Measurements from ENCODE around the gene CIB2. TPM values are rescaled to one million over a fixed set of nuclear protein-coding genes. Genes with fewer than 3 reads are reported as not detected.

Gene CIB2
- polyA plus RNA-seq, 1 donor from 2014 or later, result 32.4 TPM

DNA sequence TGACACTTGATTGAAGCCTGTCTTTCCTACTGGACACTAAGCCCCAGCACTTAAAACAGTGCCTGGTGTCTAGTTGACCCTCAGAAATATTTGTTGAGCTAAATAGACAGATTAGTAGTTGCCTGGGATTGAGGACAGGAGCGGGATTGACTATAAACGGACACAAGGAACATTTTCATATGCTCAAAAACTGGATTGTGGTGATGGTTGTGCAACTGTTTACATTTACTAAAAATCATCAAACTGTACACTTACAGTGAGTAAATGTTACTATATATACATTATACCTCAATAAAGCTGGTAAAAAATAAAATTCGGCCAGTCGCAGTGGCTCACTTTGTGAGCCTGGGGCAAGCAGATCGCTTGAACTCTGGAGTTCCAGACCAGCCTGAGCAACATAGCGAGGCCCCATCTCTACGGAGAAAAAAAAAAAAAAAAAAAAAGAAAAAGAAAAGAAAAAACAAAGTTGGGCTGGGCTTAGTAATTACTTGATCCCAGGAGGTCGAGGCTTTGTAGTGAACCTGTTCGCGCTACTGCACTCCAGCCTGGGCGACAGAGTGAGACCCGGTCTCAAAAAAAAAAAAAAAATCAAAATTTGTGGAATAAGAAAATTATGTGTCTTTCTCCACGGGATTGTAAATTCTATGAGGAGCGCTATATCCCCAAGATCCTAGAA lies 17.3 kb upstream of the CIB2 start:
- Histone ChIP-seq H3K27ac (ENCODE audit: low read length) (peak overlapping the region; percentile 63), H3K79me2 (replicated peaks; ENCODE audit: insufficient read depth, low read length) (peaks cover 14% of the 10 kb centered on the region), H3K36me3 (ENCODE audit: insufficient read depth, low read length) (no peaks in the 10 kb centered on the region), H4K20me1 (ENCODE audit: insufficient read depth) (no peaks in the 10 kb centered on the region), H3F3A (ENCODE audit: insufficient read depth, low read length, poor library complexity, severe bottlenecking) (no peaks in the 10 kb centered on the region), H3K9me3 (ENCODE audit: low read length) (no peaks in the 10 kb centered on the region), H3K27me3 (ENCODE audit: insufficient read depth, low read depth, low read length) (no peaks in the 10 kb centered on the region), H2AFZ (ENCODE audit: low read depth, low read length) (peak overlapping the region; percentile 88), H3K9me2 (ENCODE audit: insufficient read depth, low read length) (no peaks in the 10 kb centered on the region), H3K9ac (ENCODE audit: low read length) (peak overlapping the region; percentile 59), H3K4me2 (ENCODE audit: low read length) (peak overlapping the region; percentile 16), H3K4me3 (ENCODE audit: low read length) (peak overlapping the region; percentile 95)
- TF ChIP-seq MXI1 (conservative IDR thresholded peaks at IDR 0.05; ENCODE audit: poor library complexity, severe bottlenecking) (no peak), RAD21 (conservative IDR thresholded peaks at IDR 0.05) (no peak), TAF1 (IDR thresholded peaks at IDR 0.05; ENCODE audit: low read depth) (no peak), POLR2AphosphoS5 (IDR thresholded peaks at IDR 0.05) (no peak), SMC3 (conservative IDR thresholded peaks at IDR 0.05; ENCODE audit: poor library complexity) (no peak), EZH2 (IDR thresholded peaks at IDR 0.05; ENCODE audit: borderline replicate concordance, insufficient read depth, low read length, poor library complexity, severe bottlenecking) (no peak), EP300 (conservative IDR thresholded peaks at IDR 0.05; ENCODE audit: poor library complexity, severe bottlenecking) (no peak)
- TF ChIP-seq, protein P1, sequence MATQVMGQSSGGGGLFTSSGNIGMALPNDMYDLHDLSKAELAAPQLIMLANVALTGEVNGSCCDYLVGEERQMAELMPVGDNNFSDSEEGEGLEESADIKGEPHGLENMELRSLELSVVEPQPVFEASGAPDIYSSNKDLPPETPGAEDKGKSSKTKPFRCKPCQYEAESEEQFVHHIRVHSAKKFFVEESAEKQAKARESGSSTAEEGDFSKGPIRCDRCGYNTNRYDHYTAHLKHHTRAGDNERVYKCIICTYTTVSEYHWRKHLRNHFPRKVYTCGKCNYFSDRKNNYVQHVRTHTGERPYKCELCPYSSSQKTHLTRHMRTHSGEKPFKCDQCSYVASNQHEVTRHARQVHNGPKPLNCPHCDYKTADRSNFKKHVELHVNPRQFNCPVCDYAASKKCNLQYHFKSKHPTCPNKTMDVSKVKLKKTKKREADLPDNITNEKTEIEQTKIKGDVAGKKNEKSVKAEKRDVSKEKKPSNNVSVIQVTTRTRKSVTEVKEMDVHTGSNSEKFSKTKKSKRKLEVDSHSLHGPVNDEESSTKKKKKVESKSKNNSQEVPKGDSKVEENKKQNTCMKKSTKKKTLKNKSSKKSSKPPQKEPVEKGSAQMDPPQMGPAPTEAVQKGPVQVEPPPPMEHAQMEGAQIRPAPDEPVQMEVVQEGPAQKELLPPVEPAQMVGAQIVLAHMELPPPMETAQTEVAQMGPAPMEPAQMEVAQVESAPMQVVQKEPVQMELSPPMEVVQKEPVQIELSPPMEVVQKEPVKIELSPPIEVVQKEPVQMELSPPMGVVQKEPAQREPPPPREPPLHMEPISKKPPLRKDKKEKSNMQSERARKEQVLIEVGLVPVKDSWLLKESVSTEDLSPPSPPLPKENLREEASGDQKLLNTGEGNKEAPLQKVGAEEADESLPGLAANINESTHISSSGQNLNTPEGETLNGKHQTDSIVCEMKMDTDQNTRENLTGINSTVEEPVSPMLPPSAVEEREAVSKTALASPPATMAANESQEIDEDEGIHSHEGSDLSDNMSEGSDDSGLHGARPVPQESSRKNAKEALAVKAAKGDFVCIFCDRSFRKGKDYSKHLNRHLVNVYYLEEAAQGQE (IDR thresholded peaks at IDR 0.05; ENCODE audit: borderline replicate concordance), result no peak
- TF ChIP-seq, protein P2, sequence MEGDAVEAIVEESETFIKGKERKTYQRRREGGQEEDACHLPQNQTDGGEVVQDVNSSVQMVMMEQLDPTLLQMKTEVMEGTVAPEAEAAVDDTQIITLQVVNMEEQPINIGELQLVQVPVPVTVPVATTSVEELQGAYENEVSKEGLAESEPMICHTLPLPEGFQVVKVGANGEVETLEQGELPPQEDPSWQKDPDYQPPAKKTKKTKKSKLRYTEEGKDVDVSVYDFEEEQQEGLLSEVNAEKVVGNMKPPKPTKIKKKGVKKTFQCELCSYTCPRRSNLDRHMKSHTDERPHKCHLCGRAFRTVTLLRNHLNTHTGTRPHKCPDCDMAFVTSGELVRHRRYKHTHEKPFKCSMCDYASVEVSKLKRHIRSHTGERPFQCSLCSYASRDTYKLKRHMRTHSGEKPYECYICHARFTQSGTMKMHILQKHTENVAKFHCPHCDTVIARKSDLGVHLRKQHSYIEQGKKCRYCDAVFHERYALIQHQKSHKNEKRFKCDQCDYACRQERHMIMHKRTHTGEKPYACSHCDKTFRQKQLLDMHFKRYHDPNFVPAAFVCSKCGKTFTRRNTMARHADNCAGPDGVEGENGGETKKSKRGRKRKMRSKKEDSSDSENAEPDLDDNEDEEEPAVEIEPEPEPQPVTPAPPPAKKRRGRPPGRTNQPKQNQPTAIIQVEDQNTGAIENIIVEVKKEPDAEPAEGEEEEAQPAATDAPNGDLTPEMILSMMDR (IDR thresholded peaks at IDR 0.05; ENCODE audit: poor library complexity, severe bottlenecking), result no peak

DNA sequence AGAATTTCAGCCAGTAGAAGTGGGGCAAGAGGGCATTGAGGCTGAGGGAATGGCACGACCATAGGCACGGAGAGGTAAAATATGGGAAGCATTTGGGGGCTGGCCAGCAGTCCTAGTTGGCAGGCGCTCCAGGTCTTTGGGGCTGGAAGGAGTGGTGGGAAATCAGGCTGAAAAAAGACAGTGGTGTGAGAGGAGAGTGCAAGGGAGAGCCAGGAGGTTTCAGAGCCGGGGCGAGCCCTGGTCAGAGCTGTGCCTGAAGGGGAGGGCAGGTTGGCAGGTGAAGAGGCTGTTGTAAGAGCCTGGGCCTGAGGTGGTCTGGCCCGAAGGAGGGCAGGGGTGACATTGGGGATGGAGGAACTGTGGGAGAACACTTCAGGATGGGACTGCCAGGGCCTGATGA lies 16.3 kb upstream of the CIB2 start:
- Histone ChIP-seq H3K9me3 (ENCODE audit: low read length) (no peaks in the 10 kb centered on the region), H3K79me2 (replicated peaks; ENCODE audit: insufficient read depth, low read length) (peaks cover 6% of the 10 kb centered on the region), H3K4me3 (ENCODE audit: low read length) (no peak overlapping the region), H3K4me2 (ENCODE audit: low read length) (no peak overlapping the region), H3F3A (ENCODE audit: insufficient read depth, low read length, poor library complexity, severe bottlenecking) (no peaks in the 10 kb centered on the region), H3K9ac (ENCODE audit: low read length) (no peak overlapping the region), H2AFZ (ENCODE audit: low read depth, low read length) (no peak overlapping the region), H3K27ac (ENCODE audit: low read length) (no peak overlapping the region), H4K20me1 (ENCODE audit: insufficient read depth) (no peaks in the 10 kb centered on the region), H3K36me3 (ENCODE audit: insufficient read depth, low read length) (no peaks in the 10 kb centered on the region), H3K27me3 (ENCODE audit: insufficient read depth, low read depth, low read length) (no peaks in the 10 kb centered on the region), H3K9me2 (ENCODE audit: insufficient read depth, low read length) (no peaks in the 10 kb centered on the region)
- TF ChIP-seq SMC3 (conservative IDR thresholded peaks at IDR 0.05; ENCODE audit: poor library complexity) (no peak), POLR2AphosphoS5 (IDR thresholded peaks at IDR 0.05) (no peak), EZH2 (IDR thresholded peaks at IDR 0.05; ENCODE audit: borderline replicate concordance, insufficient read depth, low read length, poor library complexity, severe bottlenecking) (no peak), TAF1 (IDR thresholded peaks at IDR 0.05; ENCODE audit: low read depth) (no peak), RAD21 (conservative IDR thresholded peaks at IDR 0.05) (no peak), MXI1 (conservative IDR thresholded peaks at IDR 0.05; ENCODE audit: poor library complexity, severe bottlenecking) (no peak), EP300 (conservative IDR thresholded peaks at IDR 0.05; ENCODE audit: poor library complexity, severe bottlenecking) (no peak)
- TF ChIP-seq, protein P2 (IDR thresholded peaks at IDR 0.05; ENCODE audit: poor library complexity, severe bottlenecking), result no peak
- TF ChIP-seq, protein P1 (IDR thresholded peaks at IDR 0.05; ENCODE audit: borderline replicate concordance), result no peak

Data from neural cell (in vitro differentiated cells).